Measurements from ENCODE around the gene NDFIP2. TPM values are rescaled to one million over a fixed set of nuclear protein-coding genes. Genes with fewer than 3 reads are reported as not detected.

The NDFIP2 gene
- total RNA-seq, 1 donor from 2014 or later: 22.7 TPM

DNA sequence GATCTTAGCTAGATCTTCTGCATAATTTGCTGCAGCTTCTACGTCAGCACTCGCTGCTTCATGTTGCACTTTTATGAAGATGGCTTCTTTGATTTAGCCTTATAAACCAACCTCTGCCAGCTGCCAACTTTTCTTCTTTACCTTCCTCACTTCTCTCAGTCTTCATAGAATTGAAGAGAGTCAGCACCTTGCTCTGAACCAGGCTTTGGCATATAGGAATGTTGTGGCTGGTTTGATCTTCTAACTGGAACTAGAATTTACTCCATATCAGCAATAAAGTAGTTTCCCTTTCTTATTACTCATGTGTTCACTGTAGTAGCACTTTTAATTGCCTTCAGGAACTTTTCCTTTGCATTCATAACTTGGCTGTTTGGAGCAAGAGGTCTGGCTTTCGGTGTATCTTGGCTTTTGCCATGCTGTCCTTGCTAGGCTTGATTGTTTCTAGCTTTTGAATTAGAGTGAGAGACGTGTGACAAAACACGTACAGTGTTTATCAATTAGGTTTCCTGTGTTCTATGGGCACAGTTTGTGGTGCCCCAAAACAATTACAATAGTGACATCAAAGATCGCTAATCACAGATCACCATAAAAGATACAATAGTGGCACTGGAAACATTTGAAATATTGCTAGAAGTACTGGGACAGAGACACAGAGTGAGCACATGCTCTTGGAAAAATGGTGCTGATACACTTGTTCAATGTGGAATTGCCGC lies 50.7 kb downstream of the NDFIP2 start:
- H3K4me3 Mint-ChIP-seq: no peak overlapping the region
- H3K4me1 Mint-ChIP-seq: no peaks in the 10 kb centered on the region
- H3K36me3 Mint-ChIP-seq (ENCODE audit: low read depth): peaks cover 6% of the 10 kb centered on the region
- no peak for DNase-seq (ENCODE audit: low read depth, low spot score)
- no peaks in the 10 kb centered on the region for H3K9me3 Mint-ChIP-seq
- no peak overlapping the region for H3K27ac Mint-ChIP-seq (ENCODE audit: unreplicated experiment)
- no peaks in the 10 kb centered on the region for H3K27me3 Mint-ChIP-seq (ENCODE audit: low read depth)
- TF ChIP-seq, protein P1, sequence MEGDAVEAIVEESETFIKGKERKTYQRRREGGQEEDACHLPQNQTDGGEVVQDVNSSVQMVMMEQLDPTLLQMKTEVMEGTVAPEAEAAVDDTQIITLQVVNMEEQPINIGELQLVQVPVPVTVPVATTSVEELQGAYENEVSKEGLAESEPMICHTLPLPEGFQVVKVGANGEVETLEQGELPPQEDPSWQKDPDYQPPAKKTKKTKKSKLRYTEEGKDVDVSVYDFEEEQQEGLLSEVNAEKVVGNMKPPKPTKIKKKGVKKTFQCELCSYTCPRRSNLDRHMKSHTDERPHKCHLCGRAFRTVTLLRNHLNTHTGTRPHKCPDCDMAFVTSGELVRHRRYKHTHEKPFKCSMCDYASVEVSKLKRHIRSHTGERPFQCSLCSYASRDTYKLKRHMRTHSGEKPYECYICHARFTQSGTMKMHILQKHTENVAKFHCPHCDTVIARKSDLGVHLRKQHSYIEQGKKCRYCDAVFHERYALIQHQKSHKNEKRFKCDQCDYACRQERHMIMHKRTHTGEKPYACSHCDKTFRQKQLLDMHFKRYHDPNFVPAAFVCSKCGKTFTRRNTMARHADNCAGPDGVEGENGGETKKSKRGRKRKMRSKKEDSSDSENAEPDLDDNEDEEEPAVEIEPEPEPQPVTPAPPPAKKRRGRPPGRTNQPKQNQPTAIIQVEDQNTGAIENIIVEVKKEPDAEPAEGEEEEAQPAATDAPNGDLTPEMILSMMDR (conservative IDR thresholded peaks at IDR 0.05): no peak

DNA sequence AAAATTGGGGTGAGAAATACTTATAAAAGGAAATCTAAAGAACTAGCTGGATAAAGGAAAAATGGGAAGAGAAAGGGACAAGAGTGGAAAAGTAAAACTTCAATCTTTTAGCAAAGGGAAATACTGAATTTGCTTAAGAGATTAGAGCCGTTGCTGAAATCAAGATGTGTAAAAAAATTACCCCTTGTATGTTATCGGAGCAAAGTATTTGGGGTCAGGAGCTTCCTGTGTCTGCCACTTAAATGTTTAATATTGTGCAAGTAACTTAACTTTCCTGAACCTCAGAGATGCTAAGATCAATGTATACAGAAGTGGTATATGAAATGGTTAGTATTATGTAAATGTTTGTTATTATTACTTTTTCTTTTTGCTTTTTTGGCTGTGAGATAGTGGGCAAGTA lies 51.6 kb downstream of the NDFIP2 start:
- no peak for DNase-seq (ENCODE audit: low read depth, low spot score)
- TF ChIP-seq, protein P1 (conservative IDR thresholded peaks at IDR 0.05): no peak
- no peaks in the 10 kb centered on the region for H3K27me3 Mint-ChIP-seq (ENCODE audit: low read depth)
- peaks cover 6% of the 10 kb centered on the region for H3K36me3 Mint-ChIP-seq (ENCODE audit: low read depth)
- no peak overlapping the region for H3K4me3 Mint-ChIP-seq
- no peak overlapping the region for H3K27ac Mint-ChIP-seq (ENCODE audit: unreplicated experiment)
- no peaks in the 10 kb centered on the region for H3K9me3 Mint-ChIP-seq
- no peaks in the 10 kb centered on the region for H3K4me1 Mint-ChIP-seq

DNA sequence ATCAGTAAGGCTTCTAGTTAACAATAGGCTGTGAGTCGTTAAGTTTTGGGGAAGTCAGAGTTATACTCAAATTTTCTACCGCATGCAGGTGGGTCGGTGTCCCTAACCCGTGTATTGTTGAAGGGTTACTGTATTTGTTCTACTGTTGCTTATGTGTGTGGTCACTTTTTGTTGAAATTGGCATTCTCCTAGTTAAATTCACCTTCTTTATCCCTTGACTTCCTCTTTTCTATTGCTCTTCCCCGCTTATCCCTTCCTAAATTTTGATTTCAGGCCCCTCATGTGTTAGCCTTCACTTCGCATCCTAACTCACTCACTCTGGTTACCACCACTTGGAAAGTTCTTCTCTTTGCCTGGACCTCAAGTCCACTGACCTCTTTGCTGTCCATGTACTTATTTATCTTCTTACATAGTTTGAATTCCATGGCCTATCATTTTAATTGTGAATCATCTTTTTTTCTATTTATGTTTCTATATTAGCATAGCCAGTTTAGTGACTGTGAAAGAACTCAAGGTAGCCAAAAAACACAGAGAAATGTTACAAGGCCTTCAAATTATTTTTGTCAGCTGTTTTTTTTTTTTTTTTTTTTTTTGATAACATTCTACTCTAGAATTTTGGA lies 52.9 kb downstream of the NDFIP2 start:
- no peak overlapping the region for H3K27ac Mint-ChIP-seq (ENCODE audit: unreplicated experiment)
- no peaks in the 10 kb centered on the region for H3K27me3 Mint-ChIP-seq (ENCODE audit: low read depth)
- no peaks in the 10 kb centered on the region for H3K9me3 Mint-ChIP-seq
- no peak for DNase-seq (ENCODE audit: low read depth, low spot score)
- no peaks in the 10 kb centered on the region for H3K4me1 Mint-ChIP-seq
- TF ChIP-seq, protein P1 (conservative IDR thresholded peaks at IDR 0.05): no peak
- H3K4me3 Mint-ChIP-seq: no peak overlapping the region
- peaks cover 6% of the 10 kb centered on the region for H3K36me3 Mint-ChIP-seq (ENCODE audit: low read depth)

DNA sequence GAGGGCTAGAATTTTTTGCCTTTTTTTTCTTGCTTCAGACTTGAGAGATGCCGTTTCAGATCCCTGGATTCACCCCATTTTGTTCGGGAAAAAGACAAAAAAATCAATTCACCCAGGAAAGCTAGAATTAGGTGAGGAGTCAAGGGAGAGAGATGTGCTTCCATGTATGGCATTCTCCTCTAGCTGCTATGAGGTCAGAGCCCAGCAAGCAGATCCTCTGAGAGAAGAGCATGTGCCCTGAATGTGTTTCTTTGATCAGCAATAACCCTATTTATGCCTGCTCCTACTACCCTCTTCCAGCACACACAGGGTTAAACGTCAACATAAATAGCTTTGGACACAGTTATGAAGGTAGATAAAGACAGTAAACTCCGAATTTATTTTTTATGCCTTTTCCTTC lies 53.6 kb downstream of the NDFIP2 start:
- TF ChIP-seq, protein P1 (conservative IDR thresholded peaks at IDR 0.05): no peak
- Mint-ChIP-seq H3K27me3 (ENCODE audit: low read depth) (no peaks in the 10 kb centered on the region), H3K9me3 (no peaks in the 10 kb centered on the region), H3K27ac (ENCODE audit: unreplicated experiment) (no peak overlapping the region), H3K4me3 (no peak overlapping the region), H3K4me1 (no peaks in the 10 kb centered on the region), H3K36me3 (ENCODE audit: low read depth) (peaks cover 6% of the 10 kb centered on the region)
- no peak for DNase-seq (ENCODE audit: low read depth, low spot score)

GRCh38 chr13:79538757-79539156 lies 57.8 kb downstream of the NDFIP2 start:
- Mint-ChIP-seq H3K27ac (ENCODE audit: unreplicated experiment) (no peak overlapping the region), H3K36me3 (ENCODE audit: low read depth) (peaks cover 3% of the 10 kb centered on the region), H3K4me1 (no peaks in the 10 kb centered on the region), H3K27me3 (ENCODE audit: low read depth) (no peaks in the 10 kb centered on the region), H3K9me3 (no peaks in the 10 kb centered on the region), H3K4me3 (no peak overlapping the region)
- TF ChIP-seq, protein P1 (conservative IDR thresholded peaks at IDR 0.05): no peak
- no peak for DNase-seq (ENCODE audit: low read depth, low spot score)

Measured in neural crest cell (in vitro differentiated cells).